ENCODE results near the gene CYTH2.

- TF ChIP-seq PATZ1 (CRISPR knock-in tag; IDR thresholded peaks at IDR 0.05; ENCODE audit: borderline replicate concordance) = no peak
- 0 out of 2 replicates have a peak, but pooled peaks have one; percentile 68 for TF ChIP-seq ZFP3 (CRISPR knock-in tag; IDR thresholded peaks at IDR 0.05)
- TF ChIP-seq ZFP30 (CRISPR knock-in tag; IDR thresholded peaks at IDR 0.05) = no peak
- no peak for TF ChIP-seq ZC3H10 (CRISPR knock-in tag; IDR thresholded peaks at IDR 0.05)
- 0 out of 2 replicates have a peak, but pooled peaks have one; percentile 11 for TF ChIP-seq TCF4 (CRISPR knock-in tag; IDR thresholded peaks at IDR 0.05; ENCODE audit: borderline replicate concordance)
- TF ChIP-seq ZNF8 (CRISPR knock-in tag; IDR thresholded peaks at IDR 0.05) = no peak
- 0 out of 2 replicates have a peak, but pooled peaks have one; percentile 12 for TF ChIP-seq ESRRG (CRISPR knock-in tag; IDR thresholded peaks at IDR 0.05)
- no peak for TF ChIP-seq CSDC2 (CRISPR knock-in tag; IDR thresholded peaks at IDR 0.05)
- TF ChIP-seq PPARA (CRISPR knock-in tag; IDR thresholded peaks at IDR 0.05; ENCODE audit: borderline replicate concordance) = no peak
These were observed at the start of gene CYTH2 for GRCh38 chr19:48469289-48469881.
